Measurements from ENCODE around the gene RBM34. TPM values are rescaled to one million over a fixed set of nuclear protein-coding genes. Genes with fewer than 3 reads are reported as not detected.
"Not testable (repeated sequence)": the region's sequence is repeated elsewhere in the genome, so short reads cannot be mapped to it uniquely, and the experiment has no call there.

The RBM34 gene
- total RNA-seq, 1 donor from 2014 or later, result 59.2 TPM

DNA sequence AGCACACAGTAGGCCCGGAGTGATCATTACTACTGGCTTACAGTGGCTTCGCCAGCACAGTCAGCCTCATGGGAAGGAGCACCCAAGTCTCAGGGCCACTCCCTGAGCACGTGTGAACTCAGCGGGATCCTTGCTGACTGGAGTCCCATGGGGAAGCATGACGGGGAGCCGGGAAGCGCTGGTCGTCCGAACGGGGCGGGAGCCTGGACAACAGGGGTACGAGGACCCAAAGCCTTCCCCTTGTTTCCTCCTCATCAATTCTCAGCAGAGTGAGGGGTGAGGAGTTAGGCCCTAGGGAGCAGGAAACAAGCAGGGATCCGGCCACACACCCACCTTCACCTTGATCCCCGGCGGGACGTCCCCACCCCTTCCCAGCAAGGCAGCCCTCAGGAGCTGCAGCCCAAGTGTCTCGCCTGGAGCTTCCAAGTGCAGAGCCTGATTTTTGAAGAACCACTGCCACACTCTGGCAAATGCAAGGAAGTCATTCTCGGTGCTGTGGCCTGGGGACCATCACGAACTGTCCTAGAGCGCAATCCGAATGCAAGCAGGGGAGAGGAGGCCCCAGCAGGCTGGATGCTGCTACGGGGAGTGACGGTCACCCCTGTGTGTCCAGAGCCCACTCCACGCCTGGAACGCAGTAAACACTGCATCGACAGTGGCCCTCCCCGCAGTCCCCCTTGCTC lies 67.9 kb downstream of the RBM34 start:
- no peak for DNase-seq (ENCODE audit: low spot score)

DNA sequence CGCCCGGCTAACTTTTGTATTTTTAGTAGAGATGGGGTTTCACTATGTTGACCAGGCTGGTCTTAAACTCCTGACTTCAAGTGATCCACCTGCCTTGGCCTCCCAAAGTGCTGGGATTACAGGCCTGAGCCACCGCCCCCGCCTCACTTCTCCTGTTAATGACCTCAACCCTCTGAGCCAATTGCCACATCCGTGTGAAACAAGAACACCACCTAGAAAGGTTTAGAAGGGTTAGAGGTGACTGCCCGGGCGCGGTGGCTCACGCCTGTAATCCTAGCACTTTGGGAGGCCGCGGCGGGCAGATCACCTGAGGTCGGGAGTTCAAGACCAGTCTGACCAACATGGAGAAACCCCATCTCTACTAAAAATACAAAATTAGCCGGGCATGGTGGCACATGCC lies 68.6 kb downstream of the RBM34 start:
- DNase-seq (ENCODE audit: low spot score), result not testable (repeated sequence)

DNA sequence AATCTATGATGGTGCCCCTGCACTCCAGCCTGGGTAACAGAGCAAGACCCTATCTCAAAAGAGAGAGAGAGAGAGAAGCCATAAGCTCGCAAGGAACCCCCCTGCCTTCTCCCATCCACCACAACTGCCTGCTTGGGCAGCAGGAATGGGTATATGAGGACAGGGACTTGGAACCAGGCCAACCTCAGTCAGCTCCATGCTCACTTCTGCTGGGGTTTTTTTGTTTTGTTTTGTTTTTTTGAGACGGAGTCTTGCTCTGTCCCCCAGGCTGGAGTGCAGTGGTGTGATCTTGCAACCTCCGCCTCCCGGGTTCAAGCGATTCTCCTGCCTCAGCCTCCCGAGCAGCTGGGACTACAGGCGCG lies 69.0 kb downstream of the RBM34 start:
- DNase-seq (ENCODE audit: low spot score), result not testable (repeated sequence)

DNA sequence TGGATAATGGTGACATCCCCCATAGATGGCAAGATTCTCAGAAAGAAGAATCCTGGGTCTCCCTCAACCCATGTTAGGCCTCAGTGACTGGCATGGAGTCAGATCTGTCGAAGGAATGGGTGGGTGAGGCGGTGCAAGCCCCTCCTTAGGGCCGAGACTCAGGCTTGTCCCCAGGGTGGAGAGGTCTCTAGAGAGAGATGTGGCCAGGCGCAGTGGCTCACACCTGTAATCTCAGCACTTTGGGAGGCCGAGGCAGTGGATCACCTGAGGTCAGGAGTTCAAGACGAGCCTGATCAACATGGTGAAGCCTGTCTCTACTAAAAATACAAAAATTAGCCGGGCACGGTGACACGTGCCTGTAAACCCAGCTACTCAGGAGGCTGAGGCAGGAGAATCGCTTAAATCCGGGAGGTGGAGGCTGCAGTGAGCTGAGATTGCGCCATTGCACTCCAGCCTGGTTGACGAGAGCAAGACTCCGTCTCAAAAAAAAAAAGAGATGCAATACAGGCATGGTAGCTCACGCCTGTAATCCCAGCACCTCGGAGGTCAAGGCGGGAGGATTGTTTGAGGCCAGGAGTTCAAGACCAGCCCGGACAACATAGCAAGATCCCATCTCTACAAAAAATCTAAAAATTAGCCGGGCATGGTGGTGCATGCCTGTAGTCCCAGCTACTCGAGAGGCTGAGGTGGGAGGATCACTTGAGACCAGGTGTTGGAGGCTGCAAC lies 69.6 kb downstream of the RBM34 start:
- not testable (repeated sequence) for DNase-seq (ENCODE audit: low spot score)

DNA sequence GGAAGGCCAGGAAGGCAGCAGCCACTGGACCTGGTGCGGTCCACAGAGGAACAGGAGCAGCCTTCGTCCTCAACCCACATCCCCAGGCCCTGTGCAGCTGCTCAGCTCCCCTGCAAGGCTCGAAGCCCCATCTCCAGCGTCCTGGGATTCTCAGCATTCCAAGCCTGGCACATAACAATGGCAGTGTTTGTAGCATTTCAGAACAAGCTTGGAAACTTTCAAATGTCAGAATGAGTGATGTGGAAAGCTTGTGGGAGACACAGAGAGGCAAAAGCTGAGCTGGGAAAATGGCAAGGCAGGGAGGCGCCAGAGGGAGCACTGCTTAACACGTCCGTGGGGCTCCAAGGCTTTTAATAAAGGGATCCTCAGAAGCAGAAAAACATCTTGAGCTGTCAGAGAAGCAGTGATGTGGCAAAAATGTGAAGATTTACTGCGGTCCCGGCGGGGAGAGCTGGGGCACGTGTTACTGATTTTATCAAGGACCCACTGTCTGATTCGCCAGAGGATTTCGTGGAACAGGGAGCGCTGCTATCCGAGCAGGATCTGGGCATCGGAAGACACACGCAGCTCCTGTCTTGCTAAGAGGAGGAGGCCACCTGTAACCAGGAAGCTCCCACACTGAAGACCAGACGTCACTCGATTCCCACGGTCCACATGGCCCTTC lies 70.5 kb downstream of the RBM34 start:
- no peak for DNase-seq (ENCODE audit: low spot score)

DNA sequence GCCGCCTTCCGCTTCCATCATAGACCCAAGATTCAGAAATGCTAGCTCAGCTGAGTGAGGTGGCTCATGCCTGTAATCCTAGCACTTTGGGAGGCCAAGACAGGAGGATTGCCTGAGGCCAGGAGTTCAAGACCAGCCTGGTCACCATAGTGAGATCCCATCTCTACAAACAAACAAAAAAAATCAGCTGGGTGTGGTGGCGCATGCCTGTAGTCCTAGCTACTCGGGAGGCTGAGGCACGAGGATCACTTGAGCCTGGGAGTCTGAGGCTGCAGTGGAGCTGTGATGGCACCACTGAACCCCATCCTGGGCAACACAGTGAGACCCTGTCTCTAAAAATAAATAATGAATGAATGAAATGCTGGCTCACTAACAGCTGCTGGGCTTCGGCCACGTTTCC lies 72.1 kb downstream of the RBM34 start:
- no peak for DNase-seq (ENCODE audit: low spot score)

DNA sequence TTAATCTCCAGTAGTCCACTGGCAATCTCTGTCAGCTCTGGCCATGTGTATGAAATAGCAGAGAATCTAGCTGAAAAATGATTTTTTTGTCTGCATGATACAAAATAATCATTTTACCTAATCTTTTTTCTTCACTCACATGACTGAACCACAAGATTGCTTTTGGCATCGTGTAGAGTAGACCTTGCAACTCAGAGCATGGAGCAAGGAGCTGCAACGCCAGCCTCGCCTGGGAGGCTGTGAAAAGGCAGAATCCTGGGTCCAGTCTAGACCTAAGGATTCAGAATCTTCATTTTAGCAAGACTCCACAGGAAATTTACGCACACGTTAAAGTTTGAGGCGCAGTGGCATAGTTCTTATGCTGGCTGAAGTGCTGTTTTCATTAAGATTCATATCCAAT lies 72.6 kb downstream of the RBM34 start:
- no peak for DNase-seq (ENCODE audit: low spot score)

DNA sequence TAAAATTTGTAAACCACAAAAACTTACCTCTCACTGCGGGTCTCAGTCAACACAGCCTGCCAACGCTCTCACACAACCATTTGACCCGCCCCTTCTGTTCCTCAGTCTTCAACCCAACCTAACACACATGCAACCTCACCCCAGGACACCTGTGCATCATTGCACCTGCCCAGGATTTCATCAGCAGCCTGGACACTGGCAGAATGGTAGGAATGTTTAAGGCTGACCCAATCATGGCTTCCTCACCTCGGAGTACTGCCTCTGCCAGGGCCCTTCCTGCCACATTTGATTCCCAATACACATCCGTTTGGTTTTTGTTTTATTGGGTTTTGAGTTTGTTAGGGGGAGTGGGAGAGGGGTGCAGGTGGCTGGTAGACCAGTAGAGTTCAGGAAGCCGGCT lies 73.1 kb downstream of the RBM34 start:
- no peak for DNase-seq (ENCODE audit: low spot score)

DNA sequence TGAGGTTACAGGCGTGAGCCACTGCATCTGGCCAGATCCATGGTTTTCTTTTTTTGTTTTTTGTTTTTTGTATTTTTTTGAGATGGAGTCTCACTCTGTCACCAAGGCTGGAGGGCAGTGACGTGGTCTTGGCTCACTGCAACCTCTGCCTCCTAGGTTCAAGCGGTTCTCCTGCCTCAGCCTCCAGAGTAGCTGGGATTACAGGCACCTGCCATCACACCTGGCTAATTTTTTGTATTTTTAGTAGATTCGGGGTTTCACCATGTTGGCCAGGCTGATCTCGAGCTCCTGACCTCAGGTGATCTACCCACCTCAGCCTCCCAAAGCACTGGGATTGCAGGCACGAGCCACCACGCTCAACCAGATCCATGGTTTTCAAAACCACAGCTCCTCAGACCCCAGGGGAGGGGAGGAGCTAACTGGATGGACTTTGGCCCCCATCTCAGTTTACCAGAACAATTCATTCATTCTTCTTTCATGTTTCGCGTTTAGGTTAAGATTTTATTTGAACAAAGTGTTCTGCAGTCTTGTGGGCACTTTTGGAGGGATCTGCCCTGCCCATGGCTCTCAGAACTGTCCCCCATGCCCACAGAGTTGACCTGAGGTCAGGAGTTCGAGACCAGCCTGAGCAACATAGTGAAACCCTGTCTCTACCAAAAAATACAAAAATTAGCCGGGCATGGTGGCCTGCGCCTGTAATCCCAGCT lies 75.5 kb downstream of the RBM34 start:
- not testable (repeated sequence) for DNase-seq (ENCODE audit: low spot score)

Small RNA genes within 50 kb of the gene (microRNA-seq; reads per million reads assigned to microRNA genes)
- gene MIR4753 (ENCODE audit: borderline number of aligned reads), result not detected

Other genes starting within 250 kb of the RBM34 start
- 107 TPM for gene TOMM20, start 32.4 kb downstream of the RBM34 start, total RNA-seq
- gene ARID4B, start 166.9 kb upstream of the RBM34 start, total RNA-seq, result 25.2 TPM
- 31.2 TPM for gene GGPS1, start 167.3 kb upstream of the RBM34 start, total RNA-seq
- gene TBCE, start 206.2 kb upstream of the RBM34 start, total RNA-seq, result 27.4 TPM

Data from mesenteric fat pad (tissue), 1 donor.